HepG2 (cell line): Measurements from ENCODE around the gene ZBTB48. TPM values are rescaled to one million over a fixed set of nuclear protein-coding genes. Genes with fewer than 3 reads are reported as not detected.

ENCODE experiments used
- FOSL2 ChIP-seq: sonication (generic); formaldehyde crosslinking; IDR thresholded peaks from 2 replicates; pipeline ENCODE4 v1.4.0; 2020; ENCODE audit warnings: missing genetic modification reagents
- GMEB1 ChIP-seq: sonication (generic); formaldehyde crosslinking; IDR thresholded peaks from 2 replicates; pipeline ENCODE4 v1.5.1; 2020; ENCODE audit warnings: missing genetic modification reagents, mild to moderate bottlenecking, borderline replicate concordance
- HCFC1 ChIP-seq: fragments of 150-350 bp; IDR thresholded peaks from 2 replicates; pipeline ENCODE4 v1.6.1; 2014; ENCODE audit warnings: low read depth, low read length
- MAF1 ChIP-seq: sonication (generic); formaldehyde crosslinking; IDR thresholded peaks from 2 replicates; pipeline ENCODE4 v1.5.0; 2020; ENCODE audit warnings: missing genetic modification reagents, borderline replicate concordance
- MED1 ChIP-seq: sonication (generic); formaldehyde crosslinking; IDR thresholded peaks from 2 replicates; pipeline ENCODE4 v1.4.0; 2020; ENCODE audit warnings: missing genetic modification reagents
- NCOR1 ChIP-seq: fragments of 200-600 bp; sonication (generic); IDR thresholded peaks from 2 replicates; pipeline ENCODE4 v1.7.0; 2017; ENCODE audit warnings: antibody characterized with exemption, low read length, borderline replicate concordance
- SNAPC5 ChIP-seq: sonication (generic); formaldehyde crosslinking; IDR thresholded peaks from 2 replicates; pipeline ENCODE4 v1.8.1; 2023; ENCODE audit warnings: mild to moderate bottlenecking, missing genetic modification reagents, borderline replicate concordance
- THYN1 ChIP-seq: sonication (generic); formaldehyde crosslinking; IDR thresholded peaks from 2 replicates; pipeline ENCODE4 v1.8.1; 2023; ENCODE audit warnings: low read depth, mild to moderate bottlenecking, moderate library complexity, missing genetic modification reagents, borderline replicate concordance
- ZFP37 ChIP-seq: sonication (generic); formaldehyde crosslinking; IDR thresholded peaks from 2 replicates; pipeline ENCODE4 v1.4.0; 2020; ENCODE audit warnings: missing genetic modification reagents, borderline replicate concordance
- ZNF264 ChIP-seq: sonication (generic); formaldehyde crosslinking; IDR thresholded peaks from 2 replicates; pipeline ENCODE4 v1.4.0; 2020; ENCODE audit warnings: missing genetic modification reagents
- ZNF276 ChIP-seq: sonication (generic); formaldehyde crosslinking; IDR thresholded peaks from 2 replicates; pipeline ENCODE4 v1.4.0; 2020; ENCODE audit warnings: mild to moderate bottlenecking, low read depth, missing genetic modification reagents
- ZNF282 ChIP-seq: fragments of 450-650 bp; IDR thresholded peaks from 2 replicates; pipeline ENCODE4 v1.6.1; 2018; ENCODE audit not compliant: partially characterized antibody
- ZNF646 ChIP-seq: sonication (generic); formaldehyde crosslinking; IDR thresholded peaks from 2 replicates; pipeline ENCODE4 v1.9.0; 2021; ENCODE audit warnings: mild to moderate bottlenecking, missing genetic modification reagents
- ZNF7 ChIP-seq: IDR thresholded peaks from 2 replicates; pipeline ENCODE4 v1.6.1; 2016; ENCODE audit warnings: missing biosample characterization, missing genetic modification reagents
- ZNF740 ChIP-seq: sonication (generic); formaldehyde crosslinking; IDR thresholded peaks from 2 replicates; pipeline ENCODE4 v1.4.0; 2020; ENCODE audit warnings: missing genetic modification reagents
- ZNF772 ChIP-seq: sonication (generic); formaldehyde crosslinking; IDR thresholded peaks from 2 replicates; pipeline ENCODE4 v1.5.0; 2020; ENCODE audit warnings: mild to moderate bottlenecking, missing genetic modification reagents
- ZNF790 ChIP-seq: sonication (generic); formaldehyde crosslinking; IDR thresholded peaks from 2 replicates; pipeline ENCODE4 v1.8.0; 2022; ENCODE audit warnings: missing genetic modification reagents, mild to moderate bottlenecking, borderline replicate concordance
- ZSCAN22 ChIP-seq: sonication (generic); formaldehyde crosslinking; IDR thresholded peaks from 2 replicates; pipeline ENCODE4 v1.4.0; 2020; ENCODE audit warnings: mild to moderate bottlenecking, missing genetic modification reagents
- polyA plus RNA-seq, 8 experiments: library from polyadenylated mRNA; depleted of rRNA in 3 of 8; stranded (reverse) in 7 of 8; unstranded in 1 of 8; fragments of >200 nt; fragmentation: Illumina TruSeq in 4 of 8; extraction: Trizol in 4 of 8; gene quantifications; 2 replicates each; pipeline versions ENCODE4 v1.2.1 to v1.2.3, GENCODE V29; 2011 to 2016; ENCODE audit warnings: low read depth in 4 of 8, missing spikeins in 1 of 8, mixed read lengths in 1 of 8; ENCODE audit not compliant: insufficient read depth in 1 of 8
- total RNA-seq, 5 experiments: library from RNA; depleted of rRNA; stranded (reverse); fragments of >200 nt; fragmentation: Illumina TruSeq; extraction: Trizol; gene quantifications; 2 replicates each; pipeline ENCODE4 v1.2.3, GENCODE V29; 2016; ENCODE audit warnings: low read depth in 1 of 5

Gene ZBTB48
- total and polyA plus RNA-seq, 2 of the 13 experiments (the other 11 are each of a cell fraction or from before 2014, with no cell fraction given) = 13.0 to 17.1 TPM

- TF ChIP-seq ZNF772 (CRISPR knock-in tag) (0 out of 2 replicates have a peak, but pooled peaks have one; percentile 41), ZNF276 (CRISPR knock-in tag) (peak; percentile 20; the same call in 1 of the 2 replicates), THYN1 (CRISPR knock-in tag) (no peak), MAF1 (no peak; the same call in 1 of the 2 replicates), SNAPC5 (CRISPR knock-in tag) (no peak), ZNF7 (CRISPR knock-in tag) (no peak), ZNF282 (no peak), HCFC1 (no peak), ZNF790 (CRISPR knock-in tag) (peak; percentile 71; the same call in 1 of the 2 replicates), GMEB1 (no peak), ZSCAN22 (CRISPR knock-in tag) (0 out of 2 replicates have a peak, but pooled peaks have one; percentile 52), ZNF264 (CRISPR knock-in tag) (no peak), NCOR1 (no peak), ZNF740 (CRISPR knock-in tag) (no peak), ZNF646 (CRISPR knock-in tag) (peak; percentile 59; the same call in 1 of the 2 replicates), FOSL2 (peak; percentile 81), MED1 (CRISPR knock-in tag) (peak; percentile 30; the same call in 1 of the 2 replicates), ZFP37 (0 out of 2 replicates have a peak, but pooled peaks have one; percentile 34)
These were observed 21.5 kb downstream of the ZBTB48 start (continued) for GRCh38 chr1:6601049-6601922.
